Trophoblast cell (in vitro differentiated cells and primary cell): ENCODE results near the gene SPTB.
A peak's percentile ranks its signal among the peaks of the same experiment; 100 is the strongest.

Source experiments
- DNase-seq, 2 donors: peaks; one replicate each; pipeline ENCODE4 v3.0.0-alpha.2; 2016
- H2AFZ ChIP-seq: 2 replicates; pipeline ENCODE4 v1.6.1; 2013; ENCODE audit warnings: low read length, moderate library complexity, mild to moderate bottlenecking; ENCODE audit not compliant: insufficient read depth, poor library complexity
- H2AK5ac ChIP-seq: 2 replicates; pipeline ENCODE4 v1.6.1; 2013; ENCODE audit warnings: mild to moderate bottlenecking, low read length
- H2BK120ac ChIP-seq: 2 replicates; pipeline ENCODE4 v1.6.1; 2013; ENCODE audit warnings: low read length, mild to moderate bottlenecking, moderate library complexity; ENCODE audit not compliant: insufficient read depth, poor library complexity
- H2BK12ac ChIP-seq: 2 replicates; pipeline ENCODE4 v1.6.1; 2013; ENCODE audit warnings: mild to moderate bottlenecking, low read length, moderate library complexity
- H2BK5ac ChIP-seq: 2 replicates; pipeline ENCODE4 v1.6.1; 2013; ENCODE audit warnings: low read length, low read depth, moderate library complexity, mild to moderate bottlenecking; ENCODE audit not compliant: poor library complexity
- H3K14ac ChIP-seq: 2 replicates; pipeline ENCODE4 v1.6.1; 2013; ENCODE audit warnings: mild to moderate bottlenecking, low read length
- H3K18ac ChIP-seq: 2 replicates; pipeline ENCODE4 v1.6.1; 2013; ENCODE audit warnings: mild to moderate bottlenecking, low read length
- H3K23ac ChIP-seq: 2 replicates; pipeline ENCODE4 v1.6.1; 2013; ENCODE audit warnings: low read length
- H3K27ac ChIP-seq: 2 replicates; pipeline ENCODE4 v1.5.1; 2013; ENCODE audit warnings: low read depth, mild to moderate bottlenecking, inconsistent platforms, low read length, moderate library complexity
- H3K27me3 ChIP-seq: 2 replicates; pipeline ENCODE4 v1.6.1; 2013; ENCODE audit warnings: inconsistent platforms, mild to moderate bottlenecking, low read length, moderate library complexity; ENCODE audit not compliant: insufficient read depth
- H3K36me3 ChIP-seq, 2 experiments: 1 replicate in 1 of 2; 2 replicates in 1 of 2; pipeline ENCODE4 v1.6.1; 2013; ENCODE audit warnings: low read length in 2 of 2, mild to moderate bottlenecking in 2 of 2, moderate library complexity in 1 of 2; ENCODE audit not compliant: insufficient read depth in 2 of 2, control insufficient read depth in 1 of 2
- H3K4ac ChIP-seq: 2 replicates; pipeline ENCODE4 v1.6.1; 2013; ENCODE audit warnings: low read depth, mild to moderate bottlenecking, low read length, moderate library complexity
- H3K4me1 ChIP-seq, 2 experiments: 1 replicate in 1 of 2; 2 replicates in 1 of 2; pipeline ENCODE4 v1.6.1; 2013; ENCODE audit warnings: low read length in 2 of 2, mild to moderate bottlenecking in 2 of 2, moderate library complexity in 1 of 2; ENCODE audit not compliant: insufficient read depth in 2 of 2, control insufficient read depth in 1 of 2
- H3K4me2 ChIP-seq: 2 replicates; pipeline ENCODE4 v1.6.1; 2013; ENCODE audit warnings: inconsistent platforms, mild to moderate bottlenecking, low read length, moderate library complexity
- H3K4me3 ChIP-seq: 2 replicates; pipeline ENCODE4 v1.5.1; 2013; ENCODE audit warnings: mild to moderate bottlenecking, low read depth, low read length, inconsistent platforms
- H3K79me1 ChIP-seq: one replicate; pipeline ENCODE4 v1.6.1; 2013; ENCODE audit warnings: low read length
- H3K79me2 ChIP-seq: 2 replicates; pipeline ENCODE4 v1.6.1; 2013; ENCODE audit warnings: low read length, mild to moderate bottlenecking; ENCODE audit not compliant: control insufficient read depth, insufficient read depth, poor library complexity
- H3K9ac ChIP-seq: 2 replicates; pipeline ENCODE4 v1.6.1; 2013; ENCODE audit warnings: mild to moderate bottlenecking, low read length
- H3K9me3 ChIP-seq: 2 replicates; pipeline ENCODE4 v1.6.1; 2013; ENCODE audit warnings: low read depth, mild to moderate bottlenecking, control low read depth, inconsistent platforms, low read length; ENCODE audit not compliant: insufficient read depth
- H4K12ac ChIP-seq: 2 replicates; pipeline ENCODE4 v1.6.1; 2013; ENCODE audit warnings: low read depth, mild to moderate bottlenecking, low read length, moderate library complexity
- H4K8ac ChIP-seq: 2 replicates; pipeline ENCODE4 v1.6.1; 2013; ENCODE audit warnings: low read depth, mild to moderate bottlenecking, low read length, moderate library complexity
- H4K91ac ChIP-seq: one replicate; pipeline ENCODE4 v1.6.1; 2013; ENCODE audit warnings: low read depth, mild to moderate bottlenecking, low read length, moderate library complexity
- WGBS: extraction: QIAGEN DNeasy Blood & Tissue Kit; methylation state at CpG from one replicate; pipeline ENCODE4 v1.1.7; 2013; ENCODE audit warnings: missing lambda C conversion rate; ENCODE audit not compliant: insufficient read length, insufficient coverage; ENCODE audit errors: extremely low coverage; 5-methylcytosine and 5-hydroxymethylcytosine counted together

The SPTB gene

DNA sequence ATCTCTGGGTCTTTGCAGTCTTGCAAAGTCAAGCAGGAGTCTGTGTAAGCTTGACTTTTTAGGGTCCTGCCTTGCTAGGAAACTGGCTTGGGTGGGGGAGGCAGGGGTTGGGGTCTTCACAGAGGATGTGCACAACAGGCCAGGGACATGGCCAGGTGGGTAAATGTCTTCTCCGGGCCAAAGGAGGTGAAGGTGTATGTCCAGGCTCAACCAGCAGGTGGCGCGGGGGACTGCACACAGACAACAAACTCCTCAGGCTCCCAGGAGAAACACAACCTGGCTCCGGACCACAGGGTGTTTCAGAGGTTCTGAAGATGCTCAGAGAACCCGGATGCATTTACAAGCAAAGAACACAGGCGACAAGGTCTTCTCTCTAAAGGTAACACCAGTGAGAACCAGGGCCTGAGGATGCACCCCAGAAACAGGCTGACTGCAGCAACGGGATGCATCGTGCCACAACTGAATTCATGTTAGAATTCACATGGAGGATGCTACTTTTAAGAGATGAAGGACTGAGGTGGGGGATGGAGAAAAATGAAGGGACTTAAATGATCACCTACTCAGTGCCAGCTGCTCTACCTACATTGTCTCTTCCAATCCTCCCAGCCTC, 119.5 kb downstream of the SPTB start:
- Histone ChIP-seq H3K27ac (no peak overlapping the region), H3K27me3 (no peaks in the 10 kb centered on the region), H3K4me2 (no peak overlapping the region), H4K91ac (peak overlapping the region; percentile 79), H3K4me1 (peaks cover 53 to 59% of the 10 kb centered on the region in 2 experiments), H3K79me1 (peaks cover 44% of the 10 kb centered on the region), H3K9ac (no peak overlapping the region), H3K9me3 (peaks cover 3% of the 10 kb centered on the region), H3K23ac (no peak overlapping the region), H2AK5ac (peak overlapping the region; percentile 25), H3K18ac (no peak overlapping the region), H4K8ac (peak overlapping the region; percentile 18), H3K14ac (no peak overlapping the region), H3K4ac (no peak overlapping the region), H2BK120ac (peak overlapping the region; percentile 49), H3K79me2 (peaks cover 7% of the 10 kb centered on the region), H3K36me3 (no peaks in the 10 kb centered on the region), H2BK12ac (peak overlapping the region; percentile 21), H2AFZ (no peak overlapping the region), H4K12ac (no peak overlapping the region), H3K4me3 (no peak overlapping the region), H2BK5ac (no peak overlapping the region)
- peak; percentile 37 to 70 for DNase-seq
- WGBS = no CpG with 5 or more reads among the region's 8 CpGs

GRCh38 chr14:64759555-64759938, 120.2 kb downstream of the SPTB start:
- Histone ChIP-seq H3K4me2 (no peak overlapping the region), H3K27me3 (no peaks in the 10 kb centered on the region), H2BK120ac (peak overlapping the region; percentile 49), H3K79me2 (peaks cover 7% of the 10 kb centered on the region), H3K23ac (no peak overlapping the region), H3K36me3 (no peaks in the 10 kb centered on the region), H2AFZ (no peak overlapping the region), H3K14ac (peak overlapping the region; percentile 54), H3K4me3 (no peak overlapping the region), H3K27ac (peak overlapping the region; percentile 92), H3K9me3 (peaks cover 3% of the 10 kb centered on the region), H3K4me1 (peaks cover 51 to 60% of the 10 kb centered on the region in 2 experiments), H3K79me1 (peaks cover 41% of the 10 kb centered on the region), H2BK12ac (peak overlapping the region; percentile 21), H4K12ac (no peak overlapping the region), H4K8ac (peak overlapping the region; percentile 18), H3K9ac (no peak overlapping the region), H3K18ac (peak overlapping the region; percentile 15), H4K91ac (peak overlapping the region; percentile 79), H2AK5ac (peak overlapping the region; percentile 25), H3K4ac (peak overlapping the region; percentile 10), H2BK5ac (peak overlapping the region; percentile 14)
- no CpG with 5 or more reads among the region's 6 CpGs for WGBS
- no peak for DNase-seq

GRCh38 chr14:64758691-64759554, 120.8 kb downstream of the SPTB start:
- Histone ChIP-seq H3K27ac (peak overlapping the region; percentile 92), H3K9ac (no peak overlapping the region)

GRCh38 chr14:64758025-64758521, 121.6 kb downstream of the SPTB start:
- Histone ChIP-seq H4K91ac (peak overlapping the region; percentile 95), H3K14ac (peak overlapping the region; percentile 65), H3K4ac (peak overlapping the region; percentile 68), H3K79me1 (peaks cover 37% of the 10 kb centered on the region), H3K79me2 (peaks cover 7% of the 10 kb centered on the region), H3K9me3 (peaks cover 3% of the 10 kb centered on the region), H3K18ac (peak overlapping the region; percentile 55), H4K12ac (peak overlapping the region; percentile 39), H3K4me1 (peaks cover 44 to 53% of the 10 kb centered on the region in 2 experiments), H2BK12ac (peak overlapping the region; percentile 72), H3K9ac (no peak overlapping the region), H2AFZ (no peak overlapping the region), H3K36me3 (no peaks in the 10 kb centered on the region), H2BK5ac (peak overlapping the region; percentile 90), H4K8ac (peak overlapping the region; percentile 64), H2BK120ac (peak overlapping the region; percentile 93), H3K27me3 (no peaks in the 10 kb centered on the region), H3K27ac (peak overlapping the region; percentile 92), H2AK5ac (peak overlapping the region; percentile 71), H3K4me3 (no peak overlapping the region), H3K23ac (no peak overlapping the region), H3K4me2 (peak overlapping the region; percentile 1)
- no CpG with 5 or more reads among the region's 3 CpGs for WGBS
- DNase-seq = peak; percentile 45 to 57

More at GRCh38 chr14:64758691-64759554, 120.8 kb downstream of the SPTB start:
- Histone ChIP-seq H3K4me3 (no peak overlapping the region), H4K8ac (peak overlapping the region; percentile 18), H3K4me2 (peak overlapping the region; percentile 1), H3K14ac (peak overlapping the region; percentile 54), H4K12ac (no peak overlapping the region), H2BK120ac (peak overlapping the region; percentile 93), H2BK12ac (peak overlapping the region; percentile 21), H3K4me1 (peaks cover 45 to 56% of the 10 kb centered on the region in 2 experiments), H3K36me3 (no peaks in the 10 kb centered on the region), H2AK5ac (peak overlapping the region; percentile 25), H3K18ac (peak overlapping the region; percentile 15), H3K4ac (peak overlapping the region; percentile 10), H3K23ac (no peak overlapping the region), H2AFZ (peak overlapping the region; percentile 3), H4K91ac (peak overlapping the region; percentile 79), H3K79me1 (peaks cover 37% of the 10 kb centered on the region), H3K79me2 (peaks cover 7% of the 10 kb centered on the region), H3K9me3 (peaks cover 3% of the 10 kb centered on the region), H3K27me3 (no peaks in the 10 kb centered on the region), H2BK5ac (peak overlapping the region; percentile 90)
- no CpG with 5 or more reads among the region's 7 CpGs for WGBS
- peak; percentile 82 to 86 for DNase-seq
